SK-N-SH treated with all-trans-retinoic acid at 6 μM for 48 hours (cell line): ENCODE results near the gene BLM.

Experiments used
- ATAC-seq: fragments of 200-7000 bp; cut with Tn5 transposase; 3 replicates; pipeline ENCODE4 v1.9.1; 2020; ENCODE audit warnings: mild to moderate bottlenecking, moderate library complexity
- ARNTL ChIP-seq: fragments of 450-650 bp; formaldehyde crosslinking; IDR thresholded peaks from 2 replicates; pipeline ENCODE4 v1.5.0; 2020; ENCODE audit warnings: low read depth, mild to moderate bottlenecking, moderate library complexity, borderline replicate concordance
- CREB5 ChIP-seq: fragments of 250-450 bp; sonication (Bioruptor Pico); IDR thresholded peaks from 2 replicates; pipeline ENCODE4 v1.5.1; 2020; ENCODE audit warnings: low read depth, mild to moderate bottlenecking, moderate library complexity
- CSDC2 ChIP-seq: fragments of 250-450 bp; sonication (Bioruptor Pico); IDR thresholded peaks from 2 replicates; pipeline ENCODE4 v1.5.0; 2020; ENCODE audit warnings: mild to moderate bottlenecking, moderate library complexity
- ESRRG ChIP-seq: fragments of 250-450 bp; sonication (Bioruptor Pico); IDR thresholded peaks from 2 replicates; pipeline ENCODE4 v1.6.1; 2021; ENCODE audit warnings: mild to moderate bottlenecking
- ISL1 ChIP-seq: fragments of 250-450 bp; sonication (Bioruptor Pico); IDR thresholded peaks from 2 replicates; pipeline ENCODE4 v2.1.2; 2022; ENCODE audit warnings: mild to moderate bottlenecking, moderate library complexity
- OSR1 ChIP-seq: fragments of 250-450 bp; sonication (Bioruptor Pico); IDR thresholded peaks from 2 replicates; pipeline ENCODE4 v1.8.0; 2022; ENCODE audit warnings: moderate library complexity, mild to moderate bottlenecking, inconsistent platforms
- PATZ1 ChIP-seq: fragments of 250-450 bp; sonication (Bioruptor Pico); IDR thresholded peaks from 2 replicates; pipeline ENCODE4 v1.8.0; 2020; ENCODE audit warnings: mild to moderate bottlenecking, moderate library complexity, borderline replicate concordance
- POU6F1 ChIP-seq: fragments of 250-450 bp; sonication (Bioruptor Pico); IDR thresholded peaks from 2 replicates; pipeline ENCODE4 v1.8.0; 2021; ENCODE audit warnings: low read depth, mild to moderate bottlenecking, moderate library complexity, borderline replicate concordance
- PPARA ChIP-seq: fragments of 250-450 bp; sonication (Bioruptor Pico); IDR thresholded peaks from 2 replicates; pipeline ENCODE4 v1.5.0; 2020; ENCODE audit warnings: mild to moderate bottlenecking, borderline replicate concordance
- RARB ChIP-seq: fragments of 250-450 bp; sonication (Bioruptor Pico); IDR thresholded peaks from 2 replicates; pipeline ENCODE4 v1.8.0; 2021; ENCODE audit warnings: mild to moderate bottlenecking, moderate library complexity
- SNAI2 ChIP-seq: fragments of 250-450 bp; sonication (Bioruptor Pico); IDR thresholded peaks from 2 replicates; pipeline ENCODE4 v1.5.0; 2020; ENCODE audit warnings: mild to moderate bottlenecking, moderate library complexity
- TCF4 ChIP-seq: fragments of 250-450 bp; sonication (Bioruptor Pico); IDR thresholded peaks from 2 replicates; pipeline ENCODE4 v1.8.0; 2021; ENCODE audit warnings: mild to moderate bottlenecking, moderate library complexity, borderline replicate concordance
- TSHZ2 ChIP-seq: fragments of 250-450 bp; sonication (Bioruptor Pico); IDR thresholded peaks from 2 replicates; pipeline ENCODE4 v1.5.0; 2020; ENCODE audit warnings: mild to moderate bottlenecking, moderate library complexity
- ZC3H10 ChIP-seq: fragments of 250-450 bp; sonication (Bioruptor Pico); IDR thresholded peaks from 2 replicates; pipeline ENCODE4 v1.5.1; 2021; ENCODE audit warnings: mild to moderate bottlenecking, moderate library complexity
- ZFP3 ChIP-seq: fragments of 250-450 bp; sonication (Bioruptor Pico); IDR thresholded peaks from 2 replicates; pipeline ENCODE4 v1.5.0; 2020; ENCODE audit warnings: mild to moderate bottlenecking, moderate library complexity
- ZNF565 ChIP-seq: fragments of 450-650 bp; formaldehyde crosslinking; conservative IDR thresholded peaks from 2 replicates; pipeline ENCODE4 v1.5.0; 2020; ENCODE audit warnings: low read depth, mild to moderate bottlenecking, moderate library complexity
- ZNF70 ChIP-seq: fragments of 450-650 bp; formaldehyde crosslinking; IDR thresholded peaks from 2 replicates; pipeline ENCODE4 v1.5.0; 2020; ENCODE audit warnings: mild to moderate bottlenecking, moderate library complexity
- ZNF8 ChIP-seq: fragments of 450-650 bp; formaldehyde crosslinking; IDR thresholded peaks from 2 replicates; pipeline ENCODE4 v1.5.0; 2020; ENCODE audit warnings: mild to moderate bottlenecking, moderate library complexity

The BLM gene

GRCh38 chr15:90837094-90837493, 119.9 kb downstream of the BLM start (continued):
- TF ChIP-seq TSHZ2 (CRISPR knock-in tag) = no peak
- TF ChIP-seq SNAI2 = no peak
- TF ChIP-seq ESRRG (CRISPR knock-in tag) = no peak

- no peak for ATAC-seq
- TF ChIP-seq ZFP3 (CRISPR knock-in tag) (no peak), POU6F1 (CRISPR knock-in tag) (no peak), ZC3H10 (CRISPR knock-in tag) (no peak), OSR1 (no peak), ZNF70 (no peak), RARB (CRISPR knock-in tag) (no peak), CREB5 (CRISPR knock-in tag) (no peak), ZNF565 (CRISPR knock-in tag) (no peak), PATZ1 (CRISPR knock-in tag) (no peak), ARNTL (CRISPR knock-in tag) (no peak), SNAI2 (no peak), TSHZ2 (CRISPR knock-in tag) (no peak), ESRRG (CRISPR knock-in tag) (no peak)
Observed at GRCh38 chr15:90838139-90838538, 121.0 kb downstream of the BLM start.

GRCh38 chr15:90838544-90838943, 121.4 kb downstream of the BLM start:
- TF ChIP-seq ZNF8 (CRISPR knock-in tag) = no peak
- TF ChIP-seq ZFP3 (CRISPR knock-in tag) = no peak
- TF ChIP-seq TSHZ2 (CRISPR knock-in tag) = no peak
- no peak for TF ChIP-seq PPARA
- TF ChIP-seq ISL1 = no peak
- no peak for TF ChIP-seq CREB5 (CRISPR knock-in tag)
- no peak for TF ChIP-seq ARNTL (CRISPR knock-in tag)
- no peak for TF ChIP-seq ZC3H10 (CRISPR knock-in tag)
- no peak for TF ChIP-seq RARB (CRISPR knock-in tag)
- TF ChIP-seq CSDC2 (CRISPR knock-in tag) = no peak
- no peak for TF ChIP-seq TCF4 (CRISPR knock-in tag)
- no peak for ATAC-seq
